Left ventricle myocardium inferior (tissue), 1 donor: ENCODE measurements around the gene SNTA1. TPM values are rescaled to one million over a fixed set of nuclear protein-coding genes. Genes with fewer than 3 reads are reported as not detected.

Experiments
- DNase-seq: peaks from one replicate; pipeline ENCODE4 v3.0.0-alpha.2; 2020
- H3K27ac ChIP-seq: fragments of 200-600 bp; replicated peaks from 2 replicates; pipeline ENCODE4 v1.8.0; 2021
- H3K27me3 ChIP-seq: fragments of 200-600 bp; 2 replicates; pipeline ENCODE4 v1.8.0; 2021; ENCODE audit warnings: low read depth
- H3K36me3 ChIP-seq: fragments of 200-600 bp; 2 replicates; pipeline ENCODE4 v1.8.0; 2021
- H3K4me1 ChIP-seq: fragments of 200-600 bp; 2 replicates; pipeline ENCODE4 v1.8.0; 2021
- H3K4me3 ChIP-seq: fragments of 200-600 bp; 2 replicates; pipeline ENCODE4 v1.8.0; 2021; ENCODE audit warnings: mild to moderate bottlenecking, moderate library complexity
- H3K9me3 ChIP-seq: fragments of 200-600 bp; replicated peaks from 2 replicates; pipeline ENCODE4 v1.8.0; 2021
- CTCF ChIP-seq: fragments of 200-600 bp; IDR thresholded peaks from 2 replicates; pipeline ENCODE4 v1.8.0; 2021; ENCODE audit warnings: antibody characterized with exemption, mild to moderate bottlenecking, borderline replicate concordance
- intact Hi-C: fragments of 100-400 bp; cut with micrococcal nuclease; formaldehyde crosslinking; loops from one replicate; pipeline ENCODE4 v1.11.0; 2022
- total RNA-seq: library from RNA; stranded (reverse); fragmentation: NEBNext Ultra II Directional; extraction: Animal tissue kit (Norgen Biotek cat#: 25700); gene quantifications from one replicate; pipeline ENCODE4 v1.2.1, GENCODE V29; 2021
- donor health status: DM: no; HTN: yes; CAD: no; lungs with severe emphysema.

SNTA1 gene
- total RNA-seq, 1 donor from 2014 or later, result 202 TPM

GRCh38 chr20:33372993-33373441 is 70.5 kb downstream of the SNTA1 start:
- Histone ChIP-seq H3K27me3 (no peaks in the 10 kb centered on the region), H3K27ac (no peak overlapping the region), H3K36me3 (peaks cover 84% of the 10 kb centered on the region), H3K9me3 (no peaks in the 10 kb centered on the region), H3K4me1 (no peaks in the 10 kb centered on the region), H3K4me3 (no peak overlapping the region)
- no peak for DNase-seq
- TF ChIP-seq CTCF, result no peak
- intact Hi-C loops, result no loop called here

DNA sequence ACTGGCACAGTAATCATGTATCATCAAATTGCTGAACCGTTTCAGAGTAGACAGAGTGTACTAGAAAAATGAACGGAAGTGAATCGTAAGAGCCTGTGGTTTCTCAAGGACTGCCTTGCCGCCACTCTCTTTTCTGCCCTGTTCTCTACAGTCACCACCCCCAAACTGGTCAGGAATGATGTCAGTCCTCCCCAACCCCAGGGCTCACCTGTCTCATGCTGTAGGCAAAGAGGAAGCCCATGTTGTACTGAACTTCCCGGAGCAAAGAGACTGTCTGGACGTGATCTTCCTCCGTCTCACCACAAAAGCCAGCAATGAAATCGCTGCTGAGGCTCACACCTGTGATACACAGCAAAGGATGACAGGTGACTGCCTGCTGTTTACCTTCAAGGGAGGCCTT is 73.3 kb downstream of the SNTA1 start:
- Histone ChIP-seq H3K27ac (no peak overlapping the region), H3K4me1 (no peaks in the 10 kb centered on the region), H3K27me3 (no peaks in the 10 kb centered on the region), H3K9me3 (no peaks in the 10 kb centered on the region), H3K36me3 (peaks cover 87% of the 10 kb centered on the region), H3K4me3 (no peak overlapping the region)
- intact Hi-C loops, result no loop called here
- no peak for TF ChIP-seq CTCF
- DNase-seq, result no peak

GRCh38 chr20:33362898-33363297 is 80.7 kb downstream of the SNTA1 start:
- Histone ChIP-seq H3K4me3 (no peak overlapping the region), H3K27me3 (no peaks in the 10 kb centered on the region), H3K4me1 (peaks cover 19% of the 10 kb centered on the region), H3K36me3 (peaks cover 93% of the 10 kb centered on the region), H3K9me3 (no peaks in the 10 kb centered on the region), H3K27ac (no peak overlapping the region)
- DNase-seq, result no peak
- intact Hi-C loops, result no loop called here
- no peak for TF ChIP-seq CTCF

DNA sequence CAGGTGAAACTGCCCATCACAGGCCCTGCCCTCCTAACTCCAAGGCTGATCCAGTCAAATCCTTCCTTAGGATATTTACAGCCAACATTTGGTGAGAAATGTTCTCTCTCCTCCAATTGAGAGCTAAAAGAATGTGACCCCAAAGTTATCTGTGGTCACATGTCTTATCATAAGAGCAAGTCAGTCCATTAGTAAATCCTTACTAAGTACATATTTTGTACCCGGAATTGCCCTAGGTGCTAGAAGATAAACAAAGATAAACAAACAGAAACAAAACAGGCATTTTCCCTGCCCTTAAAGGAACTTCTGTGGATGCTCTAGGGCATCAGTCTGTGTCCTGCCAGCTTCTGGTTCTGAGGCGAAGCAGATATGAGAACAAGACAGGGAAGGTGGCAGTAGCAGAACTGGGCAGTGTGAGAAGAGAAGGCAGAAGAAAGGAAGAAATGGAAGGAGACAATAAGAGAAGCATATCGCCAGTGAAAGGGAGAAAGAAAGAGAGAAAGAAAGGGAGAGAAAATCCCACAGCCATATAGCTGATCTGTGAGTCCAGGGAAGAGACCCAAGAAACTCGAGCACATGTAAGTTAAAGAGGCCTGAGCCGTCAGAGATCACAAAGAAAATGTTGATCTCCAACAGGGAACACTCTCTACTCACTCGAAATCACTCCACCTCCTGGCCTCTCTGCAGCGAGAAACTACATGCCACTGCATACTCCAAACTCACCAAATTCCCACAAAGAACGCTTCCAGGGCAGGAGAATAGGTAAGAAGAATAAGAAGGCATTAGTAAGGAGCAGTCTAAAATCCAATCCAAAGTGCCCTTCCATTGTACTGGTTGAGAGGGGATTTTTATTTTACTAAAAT is 83.9 kb downstream of the SNTA1 start:
- Histone ChIP-seq H3K4me1 (peaks cover 19% of the 10 kb centered on the region), H3K36me3 (peaks cover 84% of the 10 kb centered on the region), H3K9me3 (no peaks in the 10 kb centered on the region), H3K27ac (no peak overlapping the region), H3K27me3 (no peaks in the 10 kb centered on the region), H3K4me3 (no peak overlapping the region)
- TF ChIP-seq CTCF, result no peak
- intact Hi-C loops, result no loop called here
- DNase-seq, result no peak

Other genes with a start within 250 kb of the SNTA1 start
- gene BPIFA3, start 226.4 kb downstream of the SNTA1 start, total RNA-seq, result not detected
- gene BPIFA1, start 207.8 kb downstream of the SNTA1 start, total RNA-seq, result not detected
- gene BPIFB1, start 160.5 kb downstream of the SNTA1 start, total RNA-seq, result not detected
- 19.9 TPM for gene CDK5RAP1, start 42.2 kb downstream of the SNTA1 start, total RNA-seq
- gene CBFA2T2, start 46.3 kb upstream of the SNTA1 start, total RNA-seq, result 10.7 TPM
- gene C20orf144, start 218.6 kb upstream of the SNTA1 start, total RNA-seq, result not detected
- 0.22 TPM for gene ACTL10, start 223.2 kb upstream of the SNTA1 start, total RNA-seq
- 81.3 TPM for gene NECAB3, start 230.7 kb upstream of the SNTA1 start, total RNA-seq
- 1.2 TPM for gene E2F1, start 242.6 kb upstream of the SNTA1 start, total RNA-seq